ENCODE data around the gene GOLGA7B. TPM values are rescaled to one million over a fixed set of nuclear protein-coding genes. Genes with fewer than 3 reads are reported as not detected.

Gene GOLGA7B
- total RNA-seq, 4 donors from 2014 or later, result 0.14 to 0.16 TPM; not detected in 2

- Histone ChIP-seq H3K4me3 (no peak overlapping the region), H3K36me3 (no peaks in the 10 kb centered on the region), H3K27me3 (peaks cover 5% of the 10 kb centered on the region), H3K9me3 (no peaks in the 10 kb centered on the region), H3K27ac (no peak overlapping the region), H3K4me1 (no peaks in the 10 kb centered on the region)
- DNase-seq, result no peak
- WGBS, 2 donors (ENCODE audit: low coverage in 1 of 2), result 81 to 92% methylated on average over 2 to 8 of the region's 8 CpGs
- intact Hi-C loops (cut with DNase I; ENCODE audit: low total_unique reads) (no loop called here), in situ Hi-C loops (cut with MboI; ENCODE audit: low pct_ligation_motif_present in 1 of 4, low pct_unique_long_range_greater_than_20kb in 1 of 4, low sequenced_read_pairs in 3 of 4) (loop anchor here in 1 of 4 donors (25.0 kb wide), 1 partner anchor 132 kb away; the partner anchor contains the start of gene CRTAC1)
- TF ChIP-seq EP300 (IDR thresholded peaks at IDR 0.05; ENCODE audit: low read depth) (no peak), CTCF (IDR thresholded peaks at IDR 0.05) (no peak), POLR2A (IDR thresholded peaks at IDR 0.05) (no peak), POLR2AphosphoS5 (IDR thresholded peaks at IDR 0.05) (no peak)
These were observed 55.6 kb downstream of the GOLGA7B start for GRCh38 chr10:97905276-97905675.

GRCh38 chr10:97907211-97907610 lies 57.6 kb downstream of the GOLGA7B start:
- H3K4me3 ChIP-seq, result no peak overlapping the region
- H3K27ac ChIP-seq, result no peak overlapping the region
- intact Hi-C loops (cut with DNase I; ENCODE audit: low total_unique reads), result no loop called here
- WGBS, 2 donors (ENCODE audit: low coverage in 1 of 2), result 77 to 83% methylated on average over 5 of the region's 6 CpGs
- DNase-seq, result no peak
- in situ Hi-C loops (cut with MboI; ENCODE audit: low pct_ligation_motif_present in 1 of 4, low pct_unique_long_range_greater_than_20kb in 1 of 4, low sequenced_read_pairs in 3 of 4), result loop anchor here in 1 of 4 donors (25.0 kb wide), 1 partner anchor 130 kb away; the partner anchor contains the start of gene CRTAC1
- H3K27me3 ChIP-seq, result peaks cover 8% of the 10 kb centered on the region
- TF ChIP-seq CTCF (IDR thresholded peaks at IDR 0.05) (no peak), EP300 (IDR thresholded peaks at IDR 0.05; ENCODE audit: low read depth) (no peak), POLR2AphosphoS5 (IDR thresholded peaks at IDR 0.05) (no peak), POLR2A (IDR thresholded peaks at IDR 0.05) (no peak)
- H3K36me3 ChIP-seq, result no peaks in the 10 kb centered on the region
- H3K4me1 ChIP-seq, result no peaks in the 10 kb centered on the region
- H3K9me3 ChIP-seq, result no peaks in the 10 kb centered on the region

GRCh38 chr10:97907830-97908229 lies 58.2 kb downstream of the GOLGA7B start:
- intact Hi-C loops (cut with DNase I; ENCODE audit: low total_unique reads) (no loop called here), in situ Hi-C loops (cut with MboI; ENCODE audit: low pct_ligation_motif_present in 1 of 4, low pct_unique_long_range_greater_than_20kb in 1 of 4, low sequenced_read_pairs in 3 of 4) (loop anchor here in 1 of 4 donors (25.0 kb wide), 1 partner anchor 129 kb away; the partner anchor contains the start of gene CRTAC1)
- no peaks in the 10 kb centered on the region for H3K4me1 ChIP-seq
- H3K4me3 ChIP-seq, result no peak overlapping the region
- no peak for DNase-seq
- no peaks in the 10 kb centered on the region for H3K36me3 ChIP-seq
- peaks cover 8% of the 10 kb centered on the region for H3K27me3 ChIP-seq
- 84% methylated on average over 12 of the region's 12 CpGs; no CpG with 5 or more reads in 1 of the 2 donors for WGBS, 2 donors (ENCODE audit: low coverage in 1 of 2)
- H3K27ac ChIP-seq, result no peak overlapping the region
- H3K9me3 ChIP-seq, result no peaks in the 10 kb centered on the region
- TF ChIP-seq POLR2AphosphoS5 (IDR thresholded peaks at IDR 0.05), result no peak
- no peak for TF ChIP-seq POLR2A (IDR thresholded peaks at IDR 0.05)
- TF ChIP-seq EP300 (IDR thresholded peaks at IDR 0.05; ENCODE audit: low read depth), result no peak
- no peak for TF ChIP-seq CTCF (IDR thresholded peaks at IDR 0.05)

- in situ Hi-C loops (cut with MboI; ENCODE audit: low pct_ligation_motif_present in 1 of 4, low pct_unique_long_range_greater_than_20kb in 1 of 4, low sequenced_read_pairs in 3 of 4) (loop anchor here (5.0 to 25.0 kb wide), 3 partner anchors 127 to 134 kb away; partner anchors contain the start of gene CRTAC1 (in 1 of the 4)), intact Hi-C loops (cut with DNase I; ENCODE audit: low total_unique reads) (loop anchor here (5.0 kb wide), 1 partner anchor 397 kb away; no protein-coding TSS in a partner anchor)
- WGBS, 2 donors (ENCODE audit: low coverage in 1 of 2), result 70% methylated on average over 4 of the region's 4 CpGs; no CpG with 5 or more reads in 1 of the 2 donors
- no peak overlapping the region for H3K27ac ChIP-seq
- DNase-seq, result no peak
- H3K4me3 ChIP-seq, result no peak overlapping the region
- peaks cover 8% of the 10 kb centered on the region for H3K27me3 ChIP-seq
- no peaks in the 10 kb centered on the region for H3K9me3 ChIP-seq
- no peaks in the 10 kb centered on the region for H3K36me3 ChIP-seq
- H3K4me1 ChIP-seq, result peaks cover 0 to 2% (median 0%) of the 10 kb centered on the region in 4 donors
- no peak for TF ChIP-seq EP300 (IDR thresholded peaks at IDR 0.05; ENCODE audit: low read depth)
- TF ChIP-seq POLR2A (IDR thresholded peaks at IDR 0.05), result no peak
- TF ChIP-seq CTCF (IDR thresholded peaks at IDR 0.05), result no peak
- no peak for TF ChIP-seq POLR2AphosphoS5 (IDR thresholded peaks at IDR 0.05)
These were observed 61.0 kb downstream of the GOLGA7B start for GRCh38 chr10:97910661-97911060.

Measured in transverse colon (tissue), 4 donors.